ENCODE results near the gene NOX3.

NOX3 gene

DNA sequence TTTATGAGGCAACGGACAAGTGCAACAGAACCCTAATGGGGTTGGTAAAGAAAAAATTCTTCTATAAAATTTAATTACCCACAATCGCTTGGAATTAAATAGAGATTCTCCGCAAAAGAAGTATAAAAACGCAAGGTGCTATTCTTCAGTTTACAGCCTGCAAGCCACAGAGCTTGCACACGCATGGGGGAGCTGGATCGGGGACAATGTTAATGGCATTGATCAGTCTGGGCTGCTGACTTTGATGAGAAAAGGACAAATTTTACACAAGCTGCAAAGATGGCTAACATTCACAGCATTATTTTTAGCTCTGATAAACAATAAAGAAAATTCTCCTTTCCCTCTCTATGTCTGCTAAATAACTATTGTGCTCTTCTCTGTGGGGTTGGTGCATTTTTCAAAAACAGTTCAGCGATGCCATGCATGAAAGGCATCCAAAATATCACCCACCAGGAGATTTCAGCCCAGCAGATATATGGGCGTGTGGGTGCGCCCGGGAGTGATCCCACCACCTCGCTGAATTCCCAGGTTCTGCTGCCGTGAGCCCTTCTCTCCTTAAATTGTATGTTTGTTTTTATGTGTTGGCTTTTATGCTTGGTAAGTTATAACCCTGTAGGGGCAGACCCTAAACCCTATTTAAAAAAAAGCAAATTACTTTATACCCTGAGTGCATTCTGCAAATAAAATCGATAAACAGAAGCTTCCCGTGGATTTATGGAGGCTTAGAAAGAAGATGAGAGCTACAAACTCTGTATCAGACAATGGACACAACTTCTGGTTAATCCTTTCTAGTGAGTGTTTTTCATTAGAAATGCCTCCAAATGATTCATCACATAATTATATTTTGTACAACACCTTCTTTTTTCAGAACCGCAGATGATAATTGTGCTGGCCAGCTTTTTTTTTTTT, 55.6 kb downstream of the NOX3 start:
- no peak for DNase-seq (ENCODE audit: low read depth)

DNA sequence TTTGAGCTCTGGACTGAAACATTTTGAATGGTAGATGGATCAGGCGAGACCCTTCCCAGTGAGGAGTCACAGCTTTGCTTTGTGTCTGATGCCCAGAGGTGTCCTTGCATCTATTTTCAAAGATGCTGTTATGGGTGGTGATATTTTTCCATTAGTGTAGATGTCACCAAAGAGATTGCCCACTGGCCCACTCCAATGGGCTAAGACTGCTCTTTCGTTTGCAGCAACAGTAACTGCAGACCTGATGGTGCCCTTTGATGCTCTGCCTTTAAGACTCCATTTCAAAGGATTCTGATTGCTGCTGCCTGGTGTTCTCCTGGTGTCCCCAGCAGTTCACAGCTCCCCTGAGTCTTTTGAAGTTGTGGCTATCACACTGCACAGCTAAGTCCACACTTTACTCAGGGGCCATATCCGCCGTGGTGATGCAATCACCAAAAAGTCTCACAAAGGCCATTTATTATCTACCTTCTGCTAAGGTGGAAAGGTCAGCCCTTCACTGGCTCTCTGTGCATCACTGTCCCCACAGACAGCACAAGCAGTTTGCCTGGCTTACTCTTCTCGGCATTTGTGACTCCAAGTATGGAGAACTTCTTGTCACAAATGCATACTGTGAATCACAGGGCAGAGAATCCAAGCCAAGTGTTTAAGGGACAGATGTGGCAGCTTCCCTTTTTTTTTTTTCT, 56.4 kb downstream of the NOX3 start:
- DNase-seq (ENCODE audit: low read depth) = no peak

DNA sequence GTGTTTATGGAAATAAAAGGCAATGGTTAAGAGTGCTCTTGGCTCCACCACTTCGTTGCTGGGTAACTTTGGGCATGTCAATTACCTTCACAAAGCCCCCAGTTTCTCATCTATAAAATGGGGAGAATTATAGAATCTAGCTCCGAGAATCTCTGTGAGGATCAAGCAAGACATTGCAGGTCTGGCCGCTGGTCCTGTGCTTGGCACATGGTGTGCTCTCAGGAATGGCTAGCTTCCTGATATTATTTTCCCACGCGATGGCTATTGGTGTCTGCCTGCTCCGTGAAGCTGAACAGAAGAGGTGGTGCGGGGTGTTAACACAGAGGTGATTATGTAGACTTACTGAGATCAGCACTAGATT, 57.0 kb downstream of the NOX3 start:
- DNase-seq (ENCODE audit: low read depth) = no peak

DNA sequence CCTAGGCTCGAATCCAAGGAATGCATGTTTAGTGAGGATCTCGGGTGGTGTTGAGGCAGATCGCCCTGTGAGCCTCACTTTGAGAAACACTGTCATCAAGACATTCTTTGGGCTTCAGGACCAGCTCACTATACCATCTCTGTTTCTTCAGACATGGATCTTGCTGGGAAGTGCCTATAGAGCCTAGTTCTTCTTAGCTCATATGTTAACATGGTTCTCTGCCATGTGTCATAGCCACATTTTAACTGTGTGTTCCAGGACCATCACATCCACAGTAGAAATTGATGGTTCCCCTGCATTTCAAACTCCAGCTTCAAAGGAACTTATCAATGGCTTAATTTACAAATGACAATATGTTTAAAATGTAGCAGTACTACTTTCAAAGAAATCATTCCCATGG, 57.4 kb downstream of the NOX3 start:
- DNase-seq (ENCODE audit: low read depth) = no peak

DNA sequence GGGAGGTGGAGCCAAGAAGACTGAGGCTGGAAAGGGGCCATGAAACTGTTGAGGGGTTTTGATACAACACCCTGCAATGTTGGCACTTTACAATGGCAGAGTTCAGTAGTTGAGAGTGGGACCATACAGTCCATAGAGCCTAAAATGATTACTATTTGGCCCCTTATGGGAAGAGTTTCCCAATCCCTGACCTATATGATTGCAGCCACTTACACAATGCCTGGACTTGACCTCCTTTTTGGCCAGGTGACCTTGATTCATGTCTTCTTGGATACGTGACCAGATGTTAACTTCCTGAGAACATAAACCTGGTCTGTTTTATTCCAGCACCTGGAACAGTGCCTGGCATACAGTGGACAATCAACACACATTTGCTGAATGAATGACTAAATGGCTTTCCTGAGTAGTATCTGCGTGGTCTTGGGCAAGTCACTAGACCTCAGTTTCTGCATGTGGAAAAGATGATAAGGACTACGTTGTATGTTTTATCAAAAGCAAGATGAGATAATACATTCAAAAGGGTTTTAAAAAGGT, 58.4 kb downstream of the NOX3 start:
- no peak for DNase-seq (ENCODE audit: low read depth)

DNA sequence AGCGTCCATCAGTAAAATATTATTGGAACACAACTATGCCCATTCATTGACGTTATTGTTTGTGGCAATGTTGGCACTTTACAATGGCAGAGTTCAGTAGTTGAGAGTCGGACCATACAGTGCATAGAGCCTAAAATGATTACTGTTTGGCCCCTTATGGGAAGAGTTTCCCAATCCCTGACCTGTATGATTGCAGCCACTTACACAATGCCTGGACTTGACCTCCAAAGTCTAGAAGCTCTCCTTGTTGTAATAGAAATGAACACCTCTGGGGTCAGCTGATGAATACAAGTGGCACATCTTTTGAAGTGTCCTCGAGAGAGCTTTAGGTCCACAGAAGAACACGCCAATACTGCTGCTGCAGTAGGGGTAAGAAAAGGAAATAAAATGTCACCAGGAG, 59.0 kb downstream of the NOX3 start:
- DNase-seq (ENCODE audit: low read depth) = no peak

DNA sequence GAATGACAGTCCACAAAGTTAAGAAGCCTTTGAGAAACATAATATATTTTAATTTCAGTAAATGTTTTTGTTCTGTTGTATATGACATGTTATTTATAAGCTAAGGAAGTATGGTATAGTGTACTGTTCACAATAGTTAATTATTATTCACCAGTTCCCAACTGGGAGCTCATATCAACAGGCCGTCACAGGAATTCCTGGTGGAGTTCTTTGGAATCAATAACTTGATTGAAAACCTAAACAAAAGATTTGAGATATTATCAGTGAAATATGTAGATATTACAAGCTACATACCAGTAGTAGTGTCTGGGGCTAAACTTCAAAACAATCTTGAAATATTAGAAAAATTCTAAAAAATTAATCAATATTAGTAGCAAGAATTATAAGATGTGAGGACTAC, 60.3 kb downstream of the NOX3 start:
- DNase-seq (ENCODE audit: low read depth) = no peak

DNA sequence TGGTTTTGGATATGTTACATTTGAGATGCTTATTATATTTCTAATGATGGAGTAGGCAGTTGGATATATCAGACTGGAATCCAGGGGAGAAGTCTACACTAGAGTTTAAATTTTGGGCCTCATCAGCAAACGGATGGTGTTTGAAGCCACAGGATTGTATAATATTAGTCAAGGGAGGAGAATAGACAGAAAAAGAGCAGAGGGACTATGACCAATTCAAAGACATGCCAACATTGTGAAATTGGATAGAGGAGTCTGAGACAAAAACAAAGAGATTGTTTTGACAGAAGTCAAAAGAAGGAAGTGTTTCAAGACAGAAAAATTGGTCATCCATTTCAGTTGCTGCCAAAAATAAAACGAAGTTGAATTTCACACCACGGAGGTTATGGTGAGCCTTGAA, 66.5 kb downstream of the NOX3 start:
- no peak for DNase-seq (ENCODE audit: low read depth)

DNA sequence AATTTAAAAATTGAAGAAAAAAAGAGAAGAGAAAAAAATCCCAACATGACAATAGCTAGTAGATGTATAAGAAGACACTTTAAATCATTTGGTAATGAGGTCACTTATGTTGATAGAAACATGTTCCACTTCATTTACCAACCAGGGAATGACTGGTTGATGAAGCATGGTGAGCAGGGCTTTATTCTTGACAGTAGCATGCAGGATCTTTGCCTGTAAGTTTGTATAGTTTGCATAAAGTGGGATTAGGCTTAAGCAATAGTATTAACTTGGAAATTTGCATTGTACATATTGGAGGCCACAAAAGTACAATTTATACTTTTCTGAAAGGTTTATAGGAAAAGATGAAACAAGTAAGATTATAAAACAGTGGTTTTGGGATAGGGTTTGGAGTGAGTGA, 67.0 kb downstream of the NOX3 start:
- DNase-seq (ENCODE audit: low read depth) = no peak

DNA sequence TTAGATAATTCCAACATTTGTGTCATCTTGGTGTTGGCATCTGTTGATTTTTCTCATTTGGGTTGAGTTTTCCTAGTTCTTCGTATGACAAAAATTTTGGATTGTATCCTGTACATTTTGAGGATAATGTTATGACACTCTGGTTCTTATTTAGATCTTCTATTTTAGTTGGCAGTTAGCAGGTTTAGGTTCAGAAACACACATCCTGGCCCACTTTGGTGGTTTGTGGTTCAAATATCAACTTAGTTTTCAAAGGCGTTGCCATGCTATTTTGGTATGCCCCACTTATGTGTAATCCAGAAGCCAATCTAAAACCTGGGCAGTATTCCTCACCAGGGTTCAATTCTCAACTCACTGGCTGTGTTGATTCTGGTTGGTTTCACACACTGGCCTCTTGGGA, 68.2 kb downstream of the NOX3 start:
- no peak for DNase-seq (ENCODE audit: low read depth)

DNA sequence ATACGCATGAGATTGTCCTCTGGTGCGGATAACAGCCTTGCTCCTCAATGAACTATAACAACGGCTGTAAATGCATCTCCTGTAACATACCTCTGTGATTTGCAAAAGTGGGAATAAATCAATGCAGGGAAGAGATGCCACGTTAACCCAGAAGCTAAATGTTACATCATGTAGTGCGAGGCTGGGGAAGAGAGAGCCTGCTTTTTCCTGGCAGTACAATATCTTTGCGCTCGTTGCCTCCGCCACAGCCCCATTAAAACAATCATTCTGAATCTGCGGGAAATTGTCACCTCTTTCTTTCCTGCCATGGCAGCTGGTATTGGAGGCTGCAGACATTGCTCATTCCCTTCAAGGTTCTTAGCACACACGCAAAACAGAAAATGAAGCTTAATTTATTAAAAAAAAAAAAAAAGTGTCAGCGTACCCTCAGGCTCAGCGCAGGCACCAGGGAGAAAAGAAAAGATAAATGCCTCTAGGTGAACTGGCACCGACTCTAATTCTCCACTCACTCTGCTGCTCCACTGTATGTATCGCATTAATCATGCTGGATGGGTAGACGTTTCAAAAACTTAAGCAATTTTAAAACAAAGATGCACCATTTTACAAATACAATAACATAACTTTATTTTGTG, 71.2 kb downstream of the NOX3 start:
- no peak for DNase-seq (ENCODE audit: low read depth)

DNA sequence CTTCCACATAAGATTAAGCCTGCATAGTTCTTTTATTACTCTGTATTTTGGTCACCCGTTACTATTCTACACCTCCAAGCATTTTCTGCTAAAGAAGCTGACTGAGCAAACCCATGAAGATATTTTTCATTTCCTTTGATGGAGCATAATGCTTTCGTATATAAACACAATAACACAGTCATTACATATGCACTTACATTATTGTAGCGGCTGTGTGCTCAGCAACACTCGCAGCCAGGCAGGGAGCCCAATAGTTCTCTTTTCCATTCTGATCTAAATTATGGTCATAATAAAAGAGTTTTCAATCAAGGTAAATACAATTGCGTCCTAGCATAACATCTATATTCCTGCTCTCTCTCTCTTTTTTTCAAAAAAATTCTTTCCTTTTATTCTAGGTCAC, 71.7 kb downstream of the NOX3 start:
- DNase-seq (ENCODE audit: low read depth) = no peak

DNA sequence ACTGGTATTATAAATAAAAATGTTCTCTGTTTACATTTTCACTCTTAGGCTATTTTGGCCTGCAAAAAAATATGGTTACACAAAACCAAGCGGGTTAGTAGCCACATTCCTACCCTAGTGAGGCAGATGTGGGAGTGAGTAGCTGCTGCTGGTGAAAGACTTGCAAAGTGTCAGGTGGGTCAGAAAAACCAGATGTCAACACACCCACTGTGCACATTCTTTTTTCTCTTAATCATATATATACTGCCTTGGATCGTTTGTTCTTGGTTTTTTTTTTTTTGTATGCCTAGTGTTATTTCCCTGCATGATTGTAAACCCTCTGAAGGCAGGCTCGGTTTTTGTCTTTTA, 73.3 kb downstream of the NOX3 start:
- peak; percentile 79 for DNase-seq (ENCODE audit: low read depth)

DNA sequence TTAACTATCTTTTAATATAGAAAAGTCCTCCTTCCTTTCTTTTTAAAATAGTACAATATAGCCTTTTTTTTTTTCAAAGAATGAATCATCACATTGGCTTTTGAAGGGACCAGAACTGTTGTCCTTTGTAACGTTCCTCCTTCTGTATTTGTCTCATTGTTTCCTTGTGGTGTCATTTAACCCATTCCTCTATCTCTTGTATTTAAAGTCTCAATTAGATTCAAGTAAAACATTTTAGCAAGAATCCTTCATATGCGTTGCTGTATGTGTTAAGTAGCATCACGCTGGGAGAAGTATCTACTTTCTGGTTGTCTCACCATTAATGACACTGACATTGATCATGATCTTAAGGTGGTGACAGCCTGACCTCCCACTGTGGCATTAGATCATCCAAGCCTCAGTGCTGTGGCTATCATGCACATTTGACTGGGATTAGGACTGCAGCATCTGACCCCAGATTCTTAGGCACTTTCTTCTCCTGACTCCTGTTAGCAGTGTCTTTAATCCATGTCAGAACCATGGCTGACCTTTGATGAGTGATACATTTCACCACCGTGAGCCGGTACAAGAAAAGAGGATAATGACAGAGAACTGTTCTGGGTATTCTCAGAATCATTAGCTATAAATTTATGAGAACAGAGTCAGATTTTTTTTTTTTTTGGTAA, 73.8 kb downstream of the NOX3 start:
- no peak for DNase-seq (ENCODE audit: low read depth)

DNA sequence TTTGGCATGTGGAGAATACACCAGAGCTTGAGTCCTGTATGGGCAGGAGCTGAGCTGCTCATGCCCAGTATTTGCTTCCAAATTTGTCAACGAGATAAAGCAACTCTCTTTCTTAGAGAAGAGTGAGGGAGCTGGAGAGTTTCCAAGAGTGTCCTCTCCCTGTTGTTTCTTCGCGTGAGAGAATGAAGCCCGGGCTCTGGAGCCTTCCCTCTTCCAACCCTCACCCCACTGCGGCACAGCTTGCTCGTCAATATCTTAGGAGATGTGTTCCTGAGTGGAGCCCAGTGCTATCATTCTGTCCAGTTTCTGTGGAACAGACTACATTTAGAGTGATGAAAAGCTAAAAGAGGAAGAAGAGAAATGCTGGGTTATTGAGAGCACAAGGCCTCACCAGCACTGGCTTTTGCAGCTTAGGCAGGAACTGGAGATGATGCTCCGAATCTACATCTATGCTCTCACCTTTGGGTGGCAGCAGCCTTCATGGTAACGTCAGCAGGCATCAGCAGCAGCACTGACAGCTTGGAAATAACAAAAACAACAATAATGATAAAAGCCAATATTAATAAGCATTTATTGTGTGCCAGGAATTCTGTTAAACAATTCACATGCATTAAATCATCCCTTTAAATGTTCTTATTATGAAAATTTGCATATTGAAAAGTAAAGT, 74.8 kb downstream of the NOX3 start:
- no peak for DNase-seq (ENCODE audit: low read depth)

DNA sequence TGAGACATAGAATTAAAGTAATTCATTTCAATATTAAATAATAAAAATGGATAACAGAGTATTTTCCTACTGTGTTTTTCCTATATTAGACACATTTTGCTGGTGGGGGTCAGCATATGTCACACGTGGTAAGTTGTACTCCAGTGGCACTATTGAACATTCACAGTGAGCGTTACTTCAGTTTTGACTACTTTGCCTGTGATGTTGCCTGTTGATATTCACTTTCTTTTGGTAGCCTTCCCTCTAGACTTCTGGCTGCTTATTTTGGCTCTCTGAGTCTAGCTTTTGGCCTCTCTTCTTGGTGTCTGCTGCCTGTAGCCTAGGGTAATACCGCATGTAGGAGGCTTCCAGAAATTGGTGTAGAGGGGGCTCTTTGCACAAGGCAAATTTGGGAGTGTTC, 76.9 kb downstream of the NOX3 start:
- DNase-seq (ENCODE audit: low read depth) = no peak

DNA sequence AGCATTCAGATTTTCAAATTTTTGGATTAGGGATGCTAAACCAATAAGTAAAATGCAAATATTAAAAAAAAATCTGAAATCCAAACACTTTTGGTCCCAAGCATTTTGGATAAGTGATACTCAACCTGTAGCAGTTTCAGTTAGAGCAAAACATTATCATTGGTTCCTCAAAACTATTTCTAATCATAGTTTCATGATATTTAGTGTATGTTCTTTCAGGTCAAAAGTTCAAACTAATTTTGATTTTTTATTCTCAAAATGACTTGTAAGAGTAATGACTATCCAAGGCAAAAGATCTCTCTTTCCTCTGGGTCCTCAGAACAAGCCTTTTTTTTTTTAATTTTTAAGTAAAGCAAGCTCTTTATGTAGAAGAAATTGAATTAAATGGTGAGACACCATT, 77.4 kb downstream of the NOX3 start:
- no peak for DNase-seq (ENCODE audit: low read depth)

DNA sequence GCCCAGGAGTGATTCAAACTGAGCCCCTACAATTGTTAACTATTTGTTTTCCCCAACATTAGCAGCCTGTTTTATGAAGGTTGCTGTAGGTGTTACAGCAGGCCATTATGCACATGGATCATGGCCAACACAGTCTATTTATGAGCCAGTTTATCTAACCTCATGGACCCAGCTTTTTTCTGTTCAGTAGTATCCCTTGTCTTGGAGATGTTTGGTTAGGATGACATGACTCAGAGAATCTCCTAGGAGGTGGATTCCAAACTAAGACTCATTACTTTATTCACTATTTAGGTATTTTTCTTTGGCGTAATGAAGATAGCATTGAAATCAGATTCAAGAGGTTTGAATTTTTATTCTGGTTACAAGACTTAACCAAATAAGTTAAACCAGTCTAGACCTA, 78.6 kb downstream of the NOX3 start:
- peak; percentile 86 for DNase-seq (ENCODE audit: low read depth)

DNA sequence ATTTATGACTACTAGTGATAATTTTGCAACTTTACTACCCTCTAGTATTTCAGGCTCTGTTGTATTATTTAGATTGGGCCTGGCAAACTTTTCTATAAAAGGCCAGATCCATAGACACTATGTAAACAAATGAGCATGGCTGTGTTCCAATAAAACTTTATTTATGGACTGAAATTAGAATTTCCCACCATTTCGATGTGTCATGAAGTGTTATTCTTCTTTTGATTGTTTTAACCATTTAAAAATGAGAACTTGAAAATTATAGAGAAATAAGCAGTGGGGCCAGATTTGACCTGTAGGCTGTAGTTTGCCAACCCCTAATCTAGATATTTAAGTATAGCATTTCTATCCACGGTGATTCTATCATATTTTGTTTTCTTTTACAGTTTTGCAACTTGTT, 79.8 kb downstream of the NOX3 start:
- DNase-seq (ENCODE audit: low read depth) = no peak

DNA sequence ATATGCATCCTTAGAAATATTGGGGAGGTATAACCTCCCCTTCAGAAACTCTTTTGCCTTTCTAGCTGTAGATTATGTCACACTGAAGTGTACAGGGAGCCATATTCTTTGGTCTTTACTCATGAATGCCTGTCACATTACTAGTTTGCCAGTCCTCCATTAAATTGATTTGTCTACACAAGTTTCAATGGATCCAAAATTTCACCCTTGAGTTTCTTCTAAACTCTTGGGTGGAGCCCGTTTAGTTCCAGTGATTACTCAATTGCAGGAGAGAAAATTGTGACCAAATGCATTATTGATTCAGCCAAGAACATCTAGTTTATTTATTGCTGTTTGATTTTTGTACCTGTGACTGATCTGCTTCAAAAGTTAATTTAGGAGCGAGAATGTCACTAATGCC, 81.0 kb downstream of the NOX3 start:
- no peak for DNase-seq (ENCODE audit: low read depth)

DNA sequence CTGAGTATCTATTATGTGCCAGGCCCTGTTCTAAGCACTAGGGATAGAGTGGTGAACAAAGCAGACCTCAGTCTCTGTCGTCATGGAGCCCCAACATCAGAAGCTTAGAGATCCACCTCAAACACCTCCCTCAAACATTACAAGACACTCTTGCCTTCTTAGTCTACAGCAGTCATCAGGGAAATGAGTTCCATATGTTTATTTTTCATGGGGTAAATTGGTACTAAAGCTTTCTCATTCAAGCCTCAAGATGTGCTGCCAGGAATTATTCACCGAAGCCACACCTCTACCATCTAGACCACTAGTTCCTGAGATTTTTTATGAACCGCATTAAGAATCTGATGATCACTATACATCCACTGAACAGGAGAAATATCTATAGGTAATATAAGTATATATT, 82.4 kb downstream of the NOX3 start:
- no peak for DNase-seq (ENCODE audit: low read depth)

DNA sequence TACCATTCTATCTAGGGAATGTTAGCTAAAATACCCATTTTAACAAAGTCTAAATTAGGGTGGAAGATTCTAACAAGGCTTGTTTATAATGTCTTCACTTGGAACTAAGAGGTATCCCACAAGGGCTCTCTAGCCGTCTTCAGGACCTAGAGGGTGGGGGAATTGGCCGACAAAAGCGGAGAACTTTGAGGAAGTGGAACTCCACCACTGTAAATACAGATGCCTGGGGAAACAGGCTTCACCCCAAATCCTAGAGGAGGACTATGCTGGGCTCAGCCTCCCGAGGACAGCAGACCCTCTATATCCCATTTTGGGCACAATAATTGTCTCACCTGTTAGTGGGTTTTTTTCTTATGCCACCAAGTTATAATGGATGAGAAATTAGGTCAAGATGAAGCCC, 83.4 kb downstream of the NOX3 start:
- DNase-seq (ENCODE audit: low read depth) = no peak

Measured in non-pigmented ciliary epithelial cell (primary cell).